ENCODE results near the gene SPAG4.

SPAG4 gene

GRCh38 chr20:35615667-35616464 is at the start of gene SPAG4:
TSS of gene SPAG4 (plus strand) at chr20:35615829. CDS start at chr20:35616004, 175 bp downstream.
- TF ChIP-seq CTCF (conservative IDR thresholded peaks at IDR 0.05; ENCODE audit: low read length), result no peak
- peak within 1 kb of the TSS; percentile 71 for H3K4me3 ChIP-seq (ENCODE audit: low read length)
- DNase-seq (ENCODE audit: low read depth), result no peak

GRCh38 chr20:35568645-35569044 is 47.0 kb upstream of the SPAG4 start:
- TF ChIP-seq CTCF (conservative IDR thresholded peaks at IDR 0.05; ENCODE audit: low read length), result peak; percentile 28
- no peak for DNase-seq (ENCODE audit: low read depth)
- no peak overlapping the region for H3K4me3 ChIP-seq (ENCODE audit: low read length)

- no peak overlapping the region for H3K4me3 ChIP-seq (ENCODE audit: low read length)
- no peak for TF ChIP-seq CTCF (conservative IDR thresholded peaks at IDR 0.05; ENCODE audit: low read length)
- no peak for DNase-seq (ENCODE audit: low read depth)
Observed at GRCh38 chr20:35571555-35571954, 44.1 kb upstream of the SPAG4 start.

GRCh38 chr20:35572838-35573237 is 42.8 kb upstream of the SPAG4 start:
- DNase-seq (ENCODE audit: low read depth), result no peak
- no peak for TF ChIP-seq CTCF (conservative IDR thresholded peaks at IDR 0.05; ENCODE audit: low read length)
- no peak overlapping the region for H3K4me3 ChIP-seq (ENCODE audit: low read length)

GRCh38 chr20:35575958-35576357 is 39.7 kb upstream of the SPAG4 start:
- H3K4me3 ChIP-seq (ENCODE audit: low read length), result no peak overlapping the region
- TF ChIP-seq CTCF (conservative IDR thresholded peaks at IDR 0.05; ENCODE audit: low read length), result no peak
- DNase-seq (ENCODE audit: low read depth), result no peak

GRCh38 chr20:35576816-35577215 is 38.8 kb upstream of the SPAG4 start:
- DNase-seq (ENCODE audit: low read depth), result no peak
- no peak overlapping the region for H3K4me3 ChIP-seq (ENCODE audit: low read length)
- TF ChIP-seq CTCF (conservative IDR thresholded peaks at IDR 0.05; ENCODE audit: low read length), result no peak

GRCh38 chr20:35578469-35578868 is 37.2 kb upstream of the SPAG4 start:
- no peak for DNase-seq (ENCODE audit: low read depth)
- no peak for TF ChIP-seq CTCF (conservative IDR thresholded peaks at IDR 0.05; ENCODE audit: low read length)
- H3K4me3 ChIP-seq (ENCODE audit: low read length), result no peak overlapping the region
